Measurements from ENCODE around the gene NOSTRIN.

The NOSTRIN gene

DNA sequence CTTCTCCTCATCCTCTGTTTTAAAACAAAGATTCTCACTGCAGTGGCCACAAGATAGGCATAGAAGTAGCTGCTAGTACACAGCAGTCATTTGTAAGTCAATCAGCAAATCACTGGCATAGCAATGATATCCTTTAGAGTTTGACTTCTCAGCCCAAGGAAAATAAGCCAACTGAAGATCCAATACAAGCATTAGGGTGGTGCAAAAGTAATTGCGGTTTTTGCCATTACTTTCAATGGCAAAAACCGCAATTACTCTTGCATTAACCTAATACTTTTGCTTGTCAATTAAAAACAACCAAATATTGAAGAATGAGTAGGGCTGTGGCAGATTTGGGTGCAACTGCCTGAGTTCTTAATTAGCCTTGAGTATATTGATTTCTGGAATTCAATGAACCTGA is 101.5 kb downstream of the NOSTRIN start:
- no peaks in the 10 kb centered on the region for H3K79me1 ChIP-seq (ENCODE audit: low read length)
- H2BK120ac ChIP-seq (ENCODE audit: insufficient read depth, low read length, poor library complexity) = no peak overlapping the region
- H3K9ac ChIP-seq (ENCODE audit: low read length) = no peak overlapping the region

DNA sequence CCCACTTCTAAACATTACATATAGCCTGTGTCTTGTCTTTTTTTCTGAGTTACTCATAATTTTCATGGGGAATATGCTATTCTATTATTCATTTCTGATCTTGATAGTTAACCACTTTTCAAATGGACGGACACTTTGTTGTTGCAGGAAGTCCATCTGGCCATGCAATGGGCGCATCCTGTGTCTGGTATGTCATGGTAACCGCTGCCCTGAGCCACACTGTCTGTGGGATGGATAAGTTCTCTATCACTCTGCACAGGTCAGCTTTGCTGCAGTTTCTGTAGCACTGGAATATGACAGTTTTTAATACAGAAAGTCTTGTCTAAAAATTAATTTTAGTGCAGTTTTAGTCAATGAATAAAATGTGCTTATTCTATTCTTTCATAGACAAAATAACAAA is 101.9 kb downstream of the NOSTRIN start:
- no peaks in the 10 kb centered on the region for H3K79me2 ChIP-seq (ENCODE audit: control insufficient read depth, insufficient read depth, low read length, poor library complexity)
- H4K12ac ChIP-seq (ENCODE audit: low read depth, low read length) = no peak overlapping the region
- H3K9me3 ChIP-seq (ENCODE audit: insufficient read depth, low read depth, low read length) = no peaks in the 10 kb centered on the region
- no peak overlapping the region for H2BK120ac ChIP-seq (ENCODE audit: insufficient read depth, low read length, poor library complexity)
- H3K36me3 ChIP-seq (ENCODE audit: control insufficient read depth in 1 of 2, insufficient read depth in 2 of 2, low read length in 2 of 2) = no peaks in the 10 kb centered on the region
- H4K8ac ChIP-seq (ENCODE audit: low read depth, low read length) = no peak overlapping the region
- WGBS (ENCODE audit: extremely low coverage, insufficient coverage, insufficient read length) = no CpG with 5 or more reads among the region's 3 CpGs
- H3K9ac ChIP-seq (ENCODE audit: low read length) = no peak overlapping the region
- H3K4me1 ChIP-seq (ENCODE audit: control insufficient read depth in 1 of 2, insufficient read depth in 2 of 2, low read length in 2 of 2) = no peaks in the 10 kb centered on the region
- H2BK5ac ChIP-seq (ENCODE audit: low read depth, low read length, poor library complexity) = no peak overlapping the region
- H2BK12ac ChIP-seq (ENCODE audit: low read length) = no peak overlapping the region
- no peak overlapping the region for H2AFZ ChIP-seq (ENCODE audit: insufficient read depth, low read length, poor library complexity)
- no peak overlapping the region for H4K91ac ChIP-seq (ENCODE audit: low read depth, low read length)
- H3K23ac ChIP-seq (ENCODE audit: low read length) = no peak overlapping the region
- H3K14ac ChIP-seq (ENCODE audit: low read length) = no peak overlapping the region
- H2AK5ac ChIP-seq (ENCODE audit: low read length) = no peak overlapping the region
- DNase-seq = no peak
- H3K4me3 ChIP-seq (ENCODE audit: low read depth, low read length) = no peak overlapping the region
- H3K27me3 ChIP-seq (ENCODE audit: insufficient read depth, low read length) = no peaks in the 10 kb centered on the region
- no peak overlapping the region for H3K27ac ChIP-seq (ENCODE audit: low read depth, low read length)
- no peaks in the 10 kb centered on the region for H3K79me1 ChIP-seq (ENCODE audit: low read length)
- no peak overlapping the region for H3K18ac ChIP-seq (ENCODE audit: low read length)
- no peak overlapping the region for H3K4ac ChIP-seq (ENCODE audit: low read depth, low read length)
- no peak overlapping the region for H3K4me2 ChIP-seq (ENCODE audit: low read length)

More for the DNA sequence above, 101.5 kb downstream of the NOSTRIN start:
- Histone ChIP-seq H3K79me2 (ENCODE audit: control insufficient read depth, insufficient read depth, low read length, poor library complexity) (no peaks in the 10 kb centered on the region), H4K91ac (ENCODE audit: low read depth, low read length) (no peak overlapping the region), H2BK5ac (ENCODE audit: low read depth, low read length, poor library complexity) (no peak overlapping the region), H3K36me3 (ENCODE audit: control insufficient read depth in 1 of 2, insufficient read depth in 2 of 2, low read length in 2 of 2) (no peaks in the 10 kb centered on the region), H3K4me2 (ENCODE audit: low read length) (no peak overlapping the region), H3K4me3 (ENCODE audit: low read depth, low read length) (no peak overlapping the region), H3K9me3 (ENCODE audit: insufficient read depth, low read depth, low read length) (no peaks in the 10 kb centered on the region), H3K27ac (ENCODE audit: low read depth, low read length) (no peak overlapping the region), H3K4me1 (ENCODE audit: control insufficient read depth in 1 of 2, insufficient read depth in 2 of 2, low read length in 2 of 2) (no peaks in the 10 kb centered on the region), H3K18ac (ENCODE audit: low read length) (no peak overlapping the region), H3K27me3 (ENCODE audit: insufficient read depth, low read length) (no peaks in the 10 kb centered on the region), H2BK12ac (ENCODE audit: low read length) (no peak overlapping the region), H2AFZ (ENCODE audit: insufficient read depth, low read length, poor library complexity) (no peak overlapping the region), H4K8ac (ENCODE audit: low read depth, low read length) (no peak overlapping the region), H4K12ac (ENCODE audit: low read depth, low read length) (no peak overlapping the region), H3K23ac (ENCODE audit: low read length) (no peak overlapping the region), H3K4ac (ENCODE audit: low read depth, low read length) (no peak overlapping the region), H3K14ac (ENCODE audit: low read length) (no peak overlapping the region), H2AK5ac (ENCODE audit: low read length) (no peak overlapping the region)
- no peak for DNase-seq
- WGBS (ENCODE audit: extremely low coverage, insufficient coverage, insufficient read length) = no CpG with 5 or more reads among the region's 2 CpGs

DNA sequence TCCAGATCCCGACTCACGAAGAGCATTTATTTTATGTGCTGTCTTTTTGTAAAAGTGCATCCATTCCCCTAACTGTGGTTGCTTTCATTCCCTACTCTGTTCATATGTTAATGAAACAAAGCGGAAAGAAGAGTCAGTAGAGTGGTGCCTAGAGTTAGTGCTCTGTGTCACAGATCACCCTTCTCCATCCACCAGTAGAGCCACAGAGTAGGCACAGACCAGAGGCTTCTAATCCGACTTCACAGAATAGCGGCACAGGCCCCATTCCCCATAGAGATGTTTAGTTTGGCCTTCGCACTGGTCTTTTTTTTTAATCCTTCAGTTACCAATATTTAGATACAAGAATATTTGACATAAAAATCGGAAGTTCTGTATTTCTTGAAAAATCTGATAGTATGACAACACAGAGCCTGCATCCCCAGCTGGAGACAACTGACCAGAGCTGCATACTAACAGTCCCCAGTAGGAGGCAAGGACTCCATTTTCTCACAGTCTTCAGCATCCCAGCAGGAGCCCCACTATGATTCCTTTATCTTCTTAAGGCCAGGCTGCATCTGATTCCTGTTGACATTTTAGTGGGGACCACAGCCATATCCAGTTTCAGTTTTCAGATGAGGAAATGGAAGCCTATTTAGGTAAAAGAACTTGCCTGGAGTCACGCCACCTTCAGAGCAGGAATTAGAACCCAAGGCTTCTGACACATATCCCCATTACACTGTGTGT is 105.7 kb downstream of the NOSTRIN start:
- Histone ChIP-seq H3K14ac (ENCODE audit: low read length) (no peak overlapping the region), H3K4me3 (ENCODE audit: low read depth, low read length) (no peak overlapping the region), H3K36me3 (ENCODE audit: control insufficient read depth in 1 of 2, insufficient read depth in 2 of 2, low read length in 2 of 2) (no peaks in the 10 kb centered on the region), H2AK5ac (ENCODE audit: low read length) (no peak overlapping the region), H4K12ac (ENCODE audit: low read depth, low read length) (no peak overlapping the region), H3K9me3 (ENCODE audit: insufficient read depth, low read depth, low read length) (no peaks in the 10 kb centered on the region), H3K79me2 (ENCODE audit: control insufficient read depth, insufficient read depth, low read length, poor library complexity) (no peaks in the 10 kb centered on the region), H3K4ac (ENCODE audit: low read depth, low read length) (no peak overlapping the region), H3K4me2 (ENCODE audit: low read length) (no peak overlapping the region), H2AFZ (ENCODE audit: insufficient read depth, low read length, poor library complexity) (no peak overlapping the region), H3K79me1 (ENCODE audit: low read length) (no peaks in the 10 kb centered on the region), H4K91ac (ENCODE audit: low read depth, low read length) (no peak overlapping the region), H2BK5ac (ENCODE audit: low read depth, low read length, poor library complexity) (no peak overlapping the region), H2BK12ac (ENCODE audit: low read length) (no peak overlapping the region), H3K4me1 (ENCODE audit: control insufficient read depth in 1 of 2, insufficient read depth in 2 of 2, low read length in 2 of 2) (no peaks in the 10 kb centered on the region), H3K27me3 (ENCODE audit: insufficient read depth, low read length) (no peaks in the 10 kb centered on the region), H3K9ac (ENCODE audit: low read length) (no peak overlapping the region), H4K8ac (ENCODE audit: low read depth, low read length) (no peak overlapping the region), H3K23ac (ENCODE audit: low read length) (no peak overlapping the region), H3K27ac (ENCODE audit: low read depth, low read length) (no peak overlapping the region), H3K18ac (ENCODE audit: low read length) (no peak overlapping the region), H2BK120ac (ENCODE audit: insufficient read depth, low read length, poor library complexity) (no peak overlapping the region)
- DNase-seq = no peak
- WGBS (ENCODE audit: extremely low coverage, insufficient coverage, insufficient read length) = no CpG with 5 or more reads among the region's 8 CpGs

DNA sequence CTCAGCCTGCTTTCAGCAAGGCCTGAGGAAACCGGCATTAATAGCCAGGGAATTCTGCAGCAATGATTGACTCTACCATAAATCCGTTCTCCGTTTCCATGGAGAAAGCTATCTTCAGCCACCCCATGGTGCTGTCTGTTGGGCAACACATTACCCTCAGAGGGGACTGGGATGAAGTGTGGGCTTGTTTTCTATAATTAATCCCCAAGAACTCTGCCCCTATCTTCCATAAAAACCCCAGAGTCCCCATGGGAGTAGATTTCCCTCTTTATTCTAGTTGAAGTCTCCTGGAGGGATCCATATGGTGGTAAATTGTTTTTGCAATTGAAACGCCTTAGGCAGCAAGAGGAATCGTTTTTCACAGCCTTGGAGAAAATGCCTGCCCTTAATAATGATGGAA is 107.9 kb downstream of the NOSTRIN start:
- WGBS (ENCODE audit: extremely low coverage, insufficient coverage, insufficient read length) = no CpG with 5 or more reads among the region's 5 CpGs
- H3K36me3 ChIP-seq (ENCODE audit: control insufficient read depth in 1 of 2, insufficient read depth in 2 of 2, low read length in 2 of 2) = no peaks in the 10 kb centered on the region
- no peak for DNase-seq
- H2BK120ac ChIP-seq (ENCODE audit: insufficient read depth, low read length, poor library complexity) = no peak overlapping the region
- H3K9ac ChIP-seq (ENCODE audit: low read length) = no peak overlapping the region
- H3K18ac ChIP-seq (ENCODE audit: low read length) = no peak overlapping the region
- no peak overlapping the region for H3K23ac ChIP-seq (ENCODE audit: low read length)
- no peaks in the 10 kb centered on the region for H3K4me1 ChIP-seq (ENCODE audit: control insufficient read depth in 1 of 2, insufficient read depth in 2 of 2, low read length in 2 of 2)
- no peak overlapping the region for H4K91ac ChIP-seq (ENCODE audit: low read depth, low read length)
- H2BK12ac ChIP-seq (ENCODE audit: low read length) = no peak overlapping the region
- H3K27me3 ChIP-seq (ENCODE audit: insufficient read depth, low read length) = no peaks in the 10 kb centered on the region
- H2AK5ac ChIP-seq (ENCODE audit: low read length) = no peak overlapping the region
- no peak overlapping the region for H4K12ac ChIP-seq (ENCODE audit: low read depth, low read length)
- no peak overlapping the region for H2BK5ac ChIP-seq (ENCODE audit: low read depth, low read length, poor library complexity)
- H3K79me1 ChIP-seq (ENCODE audit: low read length) = no peaks in the 10 kb centered on the region
- no peak overlapping the region for H3K4me2 ChIP-seq (ENCODE audit: low read length)
- no peak overlapping the region for H3K4ac ChIP-seq (ENCODE audit: low read depth, low read length)
- H2AFZ ChIP-seq (ENCODE audit: insufficient read depth, low read length, poor library complexity) = no peak overlapping the region
- H4K8ac ChIP-seq (ENCODE audit: low read depth, low read length) = no peak overlapping the region
- no peaks in the 10 kb centered on the region for H3K9me3 ChIP-seq (ENCODE audit: insufficient read depth, low read depth, low read length)
- H3K14ac ChIP-seq (ENCODE audit: low read length) = no peak overlapping the region
- no peak overlapping the region for H3K4me3 ChIP-seq (ENCODE audit: low read depth, low read length)
- H3K79me2 ChIP-seq (ENCODE audit: control insufficient read depth, insufficient read depth, low read length, poor library complexity) = no peaks in the 10 kb centered on the region
- H3K27ac ChIP-seq (ENCODE audit: low read depth, low read length) = no peak overlapping the region

Measured in trophoblast cell (in vitro differentiated cells and primary cell).